ENCODE data around the gene SERGEF. TPM values are rescaled to one million over a fixed set of nuclear protein-coding genes. Genes with fewer than 3 reads are reported as not detected.

The SERGEF gene
- total RNA-seq, 2 donors from 2014 or later: 29.9 to 39.4 TPM

GRCh38 chr11:17924713-17925112 lies 88.1 kb downstream of the SERGEF start:
- Histone ChIP-seq H3K27ac (no peak overlapping the region), H3K4me1 (replicated peaks) (no peaks in the 10 kb centered on the region), H3K36me3 (no peaks in the 10 kb centered on the region), H3K9me3 (no peaks in the 10 kb centered on the region), H3K27me3 (replicated peaks; ENCODE audit: insufficient read depth) (no peaks in the 10 kb centered on the region), H3K4me3 (no peak overlapping the region)
- WGBS: 74% methylated on average over 3 of the region's 3 CpGs
- TF ChIP-seq POLR2A (IDR thresholded peaks at IDR 0.05) (no peak), POLR2AphosphoS5 (IDR thresholded peaks at IDR 0.05) (no peak)
- TF ChIP-seq, protein P1, sequence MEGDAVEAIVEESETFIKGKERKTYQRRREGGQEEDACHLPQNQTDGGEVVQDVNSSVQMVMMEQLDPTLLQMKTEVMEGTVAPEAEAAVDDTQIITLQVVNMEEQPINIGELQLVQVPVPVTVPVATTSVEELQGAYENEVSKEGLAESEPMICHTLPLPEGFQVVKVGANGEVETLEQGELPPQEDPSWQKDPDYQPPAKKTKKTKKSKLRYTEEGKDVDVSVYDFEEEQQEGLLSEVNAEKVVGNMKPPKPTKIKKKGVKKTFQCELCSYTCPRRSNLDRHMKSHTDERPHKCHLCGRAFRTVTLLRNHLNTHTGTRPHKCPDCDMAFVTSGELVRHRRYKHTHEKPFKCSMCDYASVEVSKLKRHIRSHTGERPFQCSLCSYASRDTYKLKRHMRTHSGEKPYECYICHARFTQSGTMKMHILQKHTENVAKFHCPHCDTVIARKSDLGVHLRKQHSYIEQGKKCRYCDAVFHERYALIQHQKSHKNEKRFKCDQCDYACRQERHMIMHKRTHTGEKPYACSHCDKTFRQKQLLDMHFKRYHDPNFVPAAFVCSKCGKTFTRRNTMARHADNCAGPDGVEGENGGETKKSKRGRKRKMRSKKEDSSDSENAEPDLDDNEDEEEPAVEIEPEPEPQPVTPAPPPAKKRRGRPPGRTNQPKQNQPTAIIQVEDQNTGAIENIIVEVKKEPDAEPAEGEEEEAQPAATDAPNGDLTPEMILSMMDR (IDR thresholded peaks at IDR 0.05): no peak
- no peak for DNase-seq (ENCODE audit: low spot score)
- intact Hi-C loops (cut with DNase I): no loop called here

DNA sequence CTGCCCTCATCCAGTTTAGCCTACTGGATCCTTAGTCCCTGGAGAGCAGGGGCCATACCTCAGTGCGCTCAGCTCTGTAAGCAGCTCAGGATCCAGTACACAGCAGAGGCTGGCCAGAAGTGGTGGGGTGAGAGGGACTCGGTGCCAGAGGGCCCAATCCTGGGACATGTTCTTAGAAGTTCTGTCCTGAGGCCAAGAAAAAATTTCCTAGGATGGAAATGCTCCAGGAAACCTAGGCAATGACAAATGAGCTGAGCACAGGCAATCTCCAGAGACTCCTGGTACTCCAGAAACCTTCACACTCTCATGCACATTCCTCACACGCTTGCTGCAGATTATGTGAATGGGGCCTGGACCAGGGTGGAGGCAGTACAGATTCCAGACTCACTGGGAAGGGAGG lies 89.6 kb downstream of the SERGEF start:
- Histone ChIP-seq H3K27me3 (replicated peaks; ENCODE audit: insufficient read depth) (no peaks in the 10 kb centered on the region), H3K4me3 (no peak overlapping the region), H3K4me1 (replicated peaks) (no peaks in the 10 kb centered on the region), H3K9me3 (no peaks in the 10 kb centered on the region), H3K27ac (no peak overlapping the region), H3K36me3 (no peaks in the 10 kb centered on the region)
- DNase-seq (ENCODE audit: low spot score): no peak
- WGBS: 64% methylated on average over 3 of the region's 3 CpGs
- intact Hi-C loops (cut with DNase I): no loop called here
- no peak for TF ChIP-seq POLR2AphosphoS5 (IDR thresholded peaks at IDR 0.05)
- TF ChIP-seq, protein P1 (IDR thresholded peaks at IDR 0.05): no peak
- no peak for TF ChIP-seq POLR2A (IDR thresholded peaks at IDR 0.05)

- Histone ChIP-seq H3K4me3 (no peak overlapping the region), H3K9me3 (no peaks in the 10 kb centered on the region), H3K4me1 (replicated peaks) (no peaks in the 10 kb centered on the region), H3K36me3 (no peaks in the 10 kb centered on the region), H3K27ac (no peak overlapping the region), H3K27me3 (replicated peaks; ENCODE audit: insufficient read depth) (no peaks in the 10 kb centered on the region)
- WGBS: 45% methylated on average over 2 of the region's 2 CpGs
- TF ChIP-seq POLR2AphosphoS5 (IDR thresholded peaks at IDR 0.05) (no peak), POLR2A (IDR thresholded peaks at IDR 0.05) (no peak)
- TF ChIP-seq, protein P1 (IDR thresholded peaks at IDR 0.05): no peak
- intact Hi-C loops (cut with DNase I): no loop called here
- no peak for DNase-seq (ENCODE audit: low spot score)
Observed at GRCh38 chr11:17922416-17922788, 90.4 kb downstream of the SERGEF start.

GRCh38 chr11:17921659-17922415 lies 91.0 kb downstream of the SERGEF start:
- Histone ChIP-seq H3K4me1 (replicated peaks) (no peaks in the 10 kb centered on the region), H3K9me3 (no peaks in the 10 kb centered on the region), H3K4me3 (no peak overlapping the region), H3K36me3 (no peaks in the 10 kb centered on the region), H3K27me3 (replicated peaks; ENCODE audit: insufficient read depth) (no peaks in the 10 kb centered on the region), H3K27ac (no peak overlapping the region)
- DNase-seq (ENCODE audit: low spot score): no peak
- WGBS: 30% methylated on average over 4 of the region's 4 CpGs
- TF ChIP-seq POLR2A (IDR thresholded peaks at IDR 0.05) (no peak), POLR2AphosphoS5 (IDR thresholded peaks at IDR 0.05) (no peak)
- TF ChIP-seq, protein P1 (IDR thresholded peaks at IDR 0.05): no peak
- intact Hi-C loops (cut with DNase I): no loop called here

DNA sequence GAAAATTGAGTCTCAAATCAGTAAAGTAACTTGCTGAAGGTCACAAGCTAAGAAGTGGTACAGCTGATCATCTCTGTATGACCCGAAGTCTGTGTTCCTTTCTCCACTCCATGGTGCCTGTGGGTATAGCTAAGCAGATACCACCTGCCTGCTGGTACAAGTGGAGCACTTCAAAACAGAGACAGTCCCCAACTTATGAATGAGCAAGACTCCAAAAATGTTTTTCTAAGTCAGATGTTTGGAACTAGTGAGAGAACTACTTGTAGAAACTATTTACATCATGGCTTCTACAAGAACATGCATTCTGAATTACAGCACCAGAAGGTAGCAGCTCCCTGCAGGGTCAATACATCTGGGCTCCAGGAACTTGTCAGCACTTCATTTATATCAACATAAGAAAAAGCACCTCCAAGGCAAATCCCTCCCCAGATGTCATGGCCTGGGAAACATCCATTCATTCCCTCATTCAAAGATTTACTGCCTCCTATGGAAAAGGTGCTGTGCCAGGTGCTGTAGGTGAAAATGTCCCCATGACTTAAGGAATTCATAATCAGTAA lies 94.7 kb downstream of the SERGEF start:
- DNase-seq (ENCODE audit: low spot score): no peak
- Histone ChIP-seq H3K27me3 (replicated peaks; ENCODE audit: insufficient read depth) (no peaks in the 10 kb centered on the region), H3K4me3 (no peak overlapping the region), H3K36me3 (no peaks in the 10 kb centered on the region), H3K27ac (no peak overlapping the region), H3K4me1 (replicated peaks) (no peaks in the 10 kb centered on the region), H3K9me3 (no peaks in the 10 kb centered on the region)
- TF ChIP-seq, protein P1 (IDR thresholded peaks at IDR 0.05): no peak
- no peak for TF ChIP-seq POLR2AphosphoS5 (IDR thresholded peaks at IDR 0.05)
- intact Hi-C loops (cut with DNase I): no loop called here
- 94% methylated on average over 1 of the region's 1 CpG for WGBS

Data from prostate gland (tissue), 2 donors.